Prostate gland (tissue), 2 donors: ENCODE data around the gene NXPH1. TPM values are rescaled to one million over a fixed set of nuclear protein-coding genes. Genes with fewer than 3 reads are reported as not detected.

Experiments
- DNase-seq: peaks from one replicate; pipeline ENCODE4 v3.0.0-alpha.2; 2019; ENCODE audit warnings: low spot score
- H3K27ac ChIP-seq, 2 donors: fragments of 200-600 bp; sonication (generic); 2 replicates each; pipeline ENCODE4 v1.5.1; 2017 to 2019
- H3K27me3 ChIP-seq: fragments of 200-600 bp; sonication (generic); replicated peaks from 2 replicates; pipeline ENCODE4 v1.5.1; 2019; ENCODE audit not compliant: insufficient read depth
- H3K36me3 ChIP-seq, 2 donors: fragments of 200-600 bp; sonication (generic); 1 replicate in 1 of 2; 2 replicates in 1 of 2; pipeline versions ENCODE4 v1.5.1 to v1.8.1; 2017 to 2019
- H3K4me1 ChIP-seq: fragments of 200-600 bp; sonication (generic); replicated peaks from 2 replicates; pipeline ENCODE4 v1.5.1; 2019
- H3K4me3 ChIP-seq, 2 donors: fragments of 200-600 bp; sonication (generic); 2 replicates each; pipeline ENCODE4 v1.5.1; 2017 to 2019
- H3K9me3 ChIP-seq: fragments of 200-600 bp; sonication (generic); 2 replicates; pipeline ENCODE4 v1.5.1; 2017
- CTCF ChIP-seq, 4 experiments: fragments of 200-600 bp in 2 of 4; fragments of 450-650 bp in 2 of 4; sonication (generic) in 2 of 4; IDR thresholded peaks; 1 replicate in 3 of 4; 2 replicates in 1 of 4; pipeline ENCODE4 v1.5.1; 2016 to 2019; ENCODE audit warnings: antibody characterized with exemption in 4 of 4, mild to moderate bottlenecking in 2 of 4, moderate library complexity in 2 of 4
- POLR2A ChIP-seq: fragments of 450-650 bp; IDR thresholded peaks from one replicate; pipeline ENCODE4 v1.6.1; 2016; ENCODE audit warnings: antibody characterized with exemption, mild to moderate bottlenecking
- POLR2AphosphoS5 ChIP-seq: sonication (generic); formaldehyde crosslinking; IDR thresholded peaks from one replicate; pipeline ENCODE4 v1.6.1; 2017; ENCODE audit warnings: antibody characterized with exemption
- WGBS: methylation state at CpG from one replicate; pipeline ENCODE4 v1.1.5; 2018; 5-methylcytosine and 5-hydroxymethylcytosine counted together
- intact Hi-C: fragments of 100-400 bp; cut with DNase I; formaldehyde crosslinking; loops from one replicate; pipeline ENCODE4 v1.14.2; 2022
- total RNA-seq, 2 donors: library from RNA; depleted of rRNA; stranded (reverse); fragments of >200 nt; gene quantifications; one replicate each; pipeline ENCODE4 v1.1.0, GENCODE V29; 2016

NXPH1 gene
- total RNA-seq, 2 donors from 2014 or later, result not detected

- intact Hi-C loops, result no loop called here
- TF ChIP-seq CTCF (IDR thresholded peaks at IDR 0.05) (no peak), POLR2AphosphoS5 (peak; percentile 58)
- peak; percentile 22 for DNase-seq
- Histone ChIP-seq H3K4me3 (no peak overlapping the region), H3K27me3 (no peaks in the 10 kb centered on the region), H3K9me3 (no peaks in the 10 kb centered on the region), H3K36me3 (no peaks in the 10 kb centered on the region), H3K4me1 (no peaks in the 10 kb centered on the region), H3K27ac (no peak overlapping the region)
- 16% methylated on average over 7 of the region's 7 CpGs for WGBS
These were observed 204.7 kb downstream of the NXPH1 start for GRCh38 chr7:8638076-8638475.

GRCh38 chr7:8639668-8640067 lies 206.3 kb downstream of the NXPH1 start:
- Histone ChIP-seq H3K4me1 (no peaks in the 10 kb centered on the region), H3K27ac (no peak overlapping the region), H3K4me3 (no peak overlapping the region), H3K27me3 (no peaks in the 10 kb centered on the region), H3K36me3 (no peaks in the 10 kb centered on the region), H3K9me3 (no peaks in the 10 kb centered on the region)
- DNase-seq, result no peak
- TF ChIP-seq POLR2AphosphoS5 (no peak), CTCF (IDR thresholded peaks at IDR 0.05) (no peak), POLR2A (no peak)
- WGBS, result 87% methylated on average over 5 of the region's 5 CpGs
- intact Hi-C loops, result no loop called here

GRCh38 chr7:8640671-8641070 lies 207.3 kb downstream of the NXPH1 start:
- Histone ChIP-seq H3K27me3 (no peaks in the 10 kb centered on the region), H3K4me1 (no peaks in the 10 kb centered on the region), H3K9me3 (no peaks in the 10 kb centered on the region), H3K36me3 (no peaks in the 10 kb centered on the region), H3K27ac (no peak overlapping the region), H3K4me3 (no peak overlapping the region)
- DNase-seq, result no peak
- 77% methylated on average over 1 of the region's 1 CpG for WGBS
- TF ChIP-seq POLR2AphosphoS5, result no peak
- no peak for TF ChIP-seq CTCF (IDR thresholded peaks at IDR 0.05)
- TF ChIP-seq POLR2A, result no peak
- intact Hi-C loops, result no loop called here

GRCh38 chr7:8668627-8669500 lies 235.5 kb downstream of the NXPH1 start:
- no peak for DNase-seq
- Histone ChIP-seq H3K4me1 (no peaks in the 10 kb centered on the region), H3K27me3 (no peaks in the 10 kb centered on the region), H3K4me3 (no peak overlapping the region), H3K27ac (no peak overlapping the region), H3K9me3 (no peaks in the 10 kb centered on the region), H3K36me3 (no peaks in the 10 kb centered on the region)
- 83% methylated on average over 6 of the region's 6 CpGs for WGBS
- no peak for TF ChIP-seq CTCF (IDR thresholded peaks at IDR 0.05)
- TF ChIP-seq POLR2AphosphoS5, result no peak
- no peak for TF ChIP-seq POLR2A
- intact Hi-C loops, result no loop called here

GRCh38 chr7:8669501-8669851 lies 236.1 kb downstream of the NXPH1 start:
- no peaks in the 10 kb centered on the region for H3K9me3 ChIP-seq
- H3K4me1 ChIP-seq, result no peaks in the 10 kb centered on the region
- H3K4me3 ChIP-seq, result no peak overlapping the region
- H3K27me3 ChIP-seq, result no peaks in the 10 kb centered on the region
- intact Hi-C loops, result no loop called here
- TF ChIP-seq CTCF (IDR thresholded peaks at IDR 0.05) (no peak), POLR2A (no peak), POLR2AphosphoS5 (no peak)
- no peak overlapping the region for H3K27ac ChIP-seq
- DNase-seq, result no peak
- no peaks in the 10 kb centered on the region for H3K36me3 ChIP-seq
